Activated naive CD4-positive, alpha-beta T cell treated with anti-CD3 and anti-CD28 coated beads, Interleukin-2, amount 50 U/mL, for 16 hours (primary cell): ENCODE results near the gene ZFYVE28.

ENCODE experiments used
- DNase-seq: peaks from one replicate; pipeline ENCODE4 v3.0.0-alpha.2; 2020

ZFYVE28 gene

DNA sequence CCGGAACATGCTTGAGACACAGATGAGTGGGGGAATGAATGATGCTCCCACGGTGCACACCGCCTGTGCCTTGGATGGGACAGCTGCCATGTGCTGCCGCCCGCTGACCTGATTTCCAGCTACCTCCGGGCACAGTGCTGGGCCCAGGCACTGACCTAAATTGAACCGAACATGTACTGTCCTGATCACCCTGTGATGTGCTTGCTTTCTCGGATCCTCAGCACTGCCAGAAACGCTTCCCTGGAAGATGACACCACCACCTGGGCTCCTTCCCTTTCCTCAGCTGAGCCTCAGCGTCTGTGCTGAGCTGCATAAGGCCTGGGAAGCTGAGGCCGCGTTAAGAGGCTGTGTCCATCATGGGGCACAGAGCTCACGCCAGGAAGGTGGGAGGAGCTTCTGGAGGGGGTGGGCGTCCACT lies 117.2 kb downstream of the ZFYVE28 start:
- DNase-seq, result no peak

GRCh38 chr4:2300431-2301224 lies 117.8 kb downstream of the ZFYVE28 start:
- DNase-seq, result no peak

GRCh38 chr4:2299794-2300193 lies 118.7 kb downstream of the ZFYVE28 start:
- DNase-seq, result no peak

DNA sequence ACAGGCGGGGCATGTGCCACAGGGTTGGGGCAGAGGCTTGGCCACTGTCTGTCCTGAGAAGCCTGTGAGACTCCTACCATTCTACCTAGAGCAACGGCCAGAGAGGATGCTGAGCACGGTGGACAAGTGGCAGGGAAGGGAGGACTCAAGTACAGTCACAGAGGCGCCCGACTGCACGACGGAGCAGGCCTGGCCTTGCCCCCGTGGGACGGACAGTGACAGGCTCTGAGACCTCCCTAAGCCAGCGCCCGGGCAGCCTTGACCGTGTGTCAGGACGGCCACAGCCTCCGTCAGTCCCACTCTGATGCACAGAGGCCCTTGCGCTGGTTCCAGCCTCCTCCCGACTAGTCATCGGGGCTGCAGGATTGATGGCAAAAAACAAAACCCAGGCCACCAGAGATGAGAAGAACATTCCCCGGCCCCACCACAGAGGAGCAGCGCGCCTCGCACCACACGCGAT lies 119.9 kb downstream of the ZFYVE28 start:
- no peak for DNase-seq

GRCh38 chr4:2297606-2298531 lies 120.6 kb downstream of the ZFYVE28 start:
- no peak for DNase-seq

DNA sequence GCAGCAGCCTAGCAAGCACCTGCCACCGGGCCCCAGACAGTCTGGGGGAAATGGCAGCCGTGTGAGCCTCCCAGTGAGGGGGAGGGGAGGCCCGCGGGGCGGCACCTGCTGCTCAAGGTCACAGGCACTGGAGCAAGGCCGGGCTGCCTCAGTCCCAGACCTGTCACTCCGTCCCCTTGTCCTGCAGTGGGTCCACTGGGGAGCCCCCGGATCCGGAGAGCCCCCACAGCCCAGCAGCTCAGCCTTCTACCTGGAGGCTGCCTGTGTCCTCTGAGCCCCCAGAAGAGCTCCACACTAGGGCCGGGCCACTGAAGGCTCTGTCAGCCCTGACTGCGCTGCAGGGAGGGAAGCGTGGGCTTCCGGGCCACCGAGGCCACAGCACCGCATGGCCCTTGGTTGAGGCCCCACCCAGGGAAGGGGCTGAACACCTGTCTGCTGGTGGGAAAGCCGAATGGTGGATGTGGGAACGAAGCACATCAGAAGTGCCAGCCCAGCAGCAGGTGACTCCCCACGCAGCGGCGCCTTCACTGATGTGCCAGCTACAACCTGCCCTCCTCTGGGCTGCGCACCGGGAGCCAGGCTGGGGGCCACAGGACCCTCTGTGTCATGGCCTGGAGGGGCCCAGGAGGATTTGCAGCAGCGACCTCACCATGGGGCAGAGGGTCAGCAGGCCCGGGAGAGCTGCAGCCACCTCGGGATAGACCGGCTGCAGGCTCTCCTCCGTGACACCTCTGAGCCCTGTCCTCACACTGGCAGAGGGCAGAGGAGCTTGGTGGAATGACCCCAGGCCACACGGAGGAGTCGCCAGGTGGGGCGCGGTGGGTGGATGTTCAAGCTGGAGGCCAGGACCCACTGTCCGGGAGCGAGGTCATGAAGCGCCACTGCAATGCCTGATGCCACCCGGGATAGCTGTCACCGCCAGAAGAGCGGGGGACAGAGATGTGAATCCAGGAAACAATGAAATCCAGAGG lies 121.5 kb downstream of the ZFYVE28 start:
- DNase-seq, result no peak

- DNase-seq, result no peak
Measured at GRCh38 chr4:2295900-2296442, 122.5 kb downstream of the ZFYVE28 start.

- no peak for DNase-seq
Measured at GRCh38 chr4:2295500-2295899, 122.9 kb downstream of the ZFYVE28 start.

GRCh38 chr4:2292646-2293108 lies 125.8 kb downstream of the ZFYVE28 start:
- no peak for DNase-seq

DNA sequence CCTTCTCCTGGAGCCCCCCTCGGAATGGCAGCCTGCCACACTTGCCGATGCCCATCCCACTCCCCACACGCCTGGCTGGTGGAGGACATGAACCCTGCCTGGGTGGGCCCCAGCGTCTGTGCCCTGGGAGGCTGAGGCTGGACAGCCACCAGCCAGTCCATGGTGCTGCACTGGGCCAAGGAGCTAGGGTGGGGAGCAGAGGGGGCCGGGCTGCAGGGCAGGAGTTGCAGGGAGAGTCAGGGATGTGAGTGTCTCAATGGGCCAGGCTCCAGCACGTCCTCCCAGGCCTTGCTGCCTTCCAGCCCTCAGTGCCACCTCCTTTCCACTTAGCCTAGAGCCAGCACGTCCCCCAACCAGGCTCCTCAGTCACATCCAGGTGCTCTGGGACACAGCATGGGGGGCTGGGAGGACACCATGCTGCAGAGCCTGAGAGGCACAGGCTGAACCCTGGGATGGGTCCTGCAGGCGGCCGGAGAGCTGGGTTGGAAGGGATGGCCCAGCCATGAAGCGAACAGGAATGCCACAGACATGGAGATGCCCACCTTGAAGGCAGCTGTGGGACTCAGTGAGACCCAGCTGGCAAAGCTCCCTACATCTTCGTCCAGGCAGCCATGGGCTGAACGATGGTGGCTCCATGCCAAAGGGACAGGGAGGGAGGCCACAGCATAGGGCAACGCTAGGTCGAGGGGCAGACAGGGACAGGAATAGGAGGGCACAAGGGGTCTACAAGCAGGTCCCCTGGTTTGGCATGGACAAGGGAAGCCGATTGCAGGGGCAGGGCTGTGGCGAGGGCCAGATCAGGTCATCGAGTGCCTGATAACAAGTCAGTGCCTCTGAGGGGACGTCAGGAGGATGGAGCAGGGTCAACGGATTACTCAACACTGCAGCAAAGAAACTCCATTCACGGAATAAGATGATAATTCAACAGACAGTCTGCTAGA lies 126.5 kb downstream of the ZFYVE28 start:
- no peak for DNase-seq

DNA sequence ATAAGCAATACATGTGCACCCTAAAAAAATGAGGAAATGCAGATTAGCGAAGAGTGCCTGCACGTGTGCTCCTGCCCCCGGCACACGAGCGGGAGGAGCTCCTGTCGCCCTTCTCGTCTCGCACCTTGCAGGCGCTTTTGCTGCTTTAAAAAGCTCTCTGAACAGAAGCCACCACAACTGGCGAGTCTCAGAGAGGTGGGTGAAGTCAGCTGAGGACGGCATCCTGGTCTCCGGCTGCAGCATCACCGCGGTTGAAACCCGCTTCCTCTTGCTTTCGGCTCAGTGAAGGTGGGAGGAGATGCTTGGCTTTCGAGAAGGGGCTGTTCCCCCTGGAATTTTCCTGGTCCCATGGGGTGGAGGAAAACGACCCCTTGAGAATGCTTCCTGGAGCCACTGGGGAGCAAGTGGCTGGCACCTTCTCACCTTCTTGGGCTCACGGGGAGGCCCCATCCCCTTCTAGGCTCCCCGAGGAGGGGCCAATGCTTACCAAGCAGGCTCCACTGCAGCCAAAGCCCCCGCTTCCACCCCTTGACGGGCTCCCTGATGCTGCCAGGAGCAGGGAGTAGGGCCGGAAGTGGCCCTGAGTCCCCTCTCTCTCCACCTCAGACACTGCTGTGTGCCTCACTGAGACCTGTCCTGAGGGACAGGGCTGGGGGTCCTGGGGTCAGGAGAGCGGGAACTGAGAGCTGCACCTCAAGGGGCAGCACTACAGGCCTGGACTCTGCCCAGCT lies 127.3 kb downstream of the ZFYVE28 start:
- peak; percentile 47 for DNase-seq

GRCh38 chr4:2290488-2290887 lies 128.0 kb downstream of the ZFYVE28 start:
- DNase-seq, result no peak

DNA sequence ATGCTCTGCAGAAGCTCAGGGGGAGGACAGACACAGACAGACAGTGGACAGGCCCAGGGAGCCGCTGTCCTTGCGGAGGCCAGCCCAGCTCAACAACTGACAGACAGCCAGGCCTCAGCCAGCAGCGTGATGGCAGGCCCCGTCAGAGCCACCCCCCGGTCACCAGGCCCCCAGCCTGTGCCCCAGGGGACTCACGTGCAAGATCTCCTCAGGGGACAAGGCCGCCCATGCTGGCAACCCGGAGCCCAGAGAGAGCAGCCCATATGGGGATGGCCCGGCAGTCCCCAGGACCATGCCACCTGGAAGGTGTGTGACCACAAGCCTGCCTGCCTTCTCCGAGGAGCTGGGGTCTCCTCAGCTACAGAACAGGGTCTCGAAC lies 128.5 kb downstream of the ZFYVE28 start:
- DNase-seq, result no peak

- no peak for DNase-seq
Measured at GRCh38 chr4:2289311-2289954, 129.0 kb downstream of the ZFYVE28 start.

GRCh38 chr4:2288051-2288541 lies 130.3 kb downstream of the ZFYVE28 start:
- DNase-seq, result no peak

GRCh38 chr4:2287594-2287915 lies 130.9 kb downstream of the ZFYVE28 start:
- no peak for DNase-seq

DNA sequence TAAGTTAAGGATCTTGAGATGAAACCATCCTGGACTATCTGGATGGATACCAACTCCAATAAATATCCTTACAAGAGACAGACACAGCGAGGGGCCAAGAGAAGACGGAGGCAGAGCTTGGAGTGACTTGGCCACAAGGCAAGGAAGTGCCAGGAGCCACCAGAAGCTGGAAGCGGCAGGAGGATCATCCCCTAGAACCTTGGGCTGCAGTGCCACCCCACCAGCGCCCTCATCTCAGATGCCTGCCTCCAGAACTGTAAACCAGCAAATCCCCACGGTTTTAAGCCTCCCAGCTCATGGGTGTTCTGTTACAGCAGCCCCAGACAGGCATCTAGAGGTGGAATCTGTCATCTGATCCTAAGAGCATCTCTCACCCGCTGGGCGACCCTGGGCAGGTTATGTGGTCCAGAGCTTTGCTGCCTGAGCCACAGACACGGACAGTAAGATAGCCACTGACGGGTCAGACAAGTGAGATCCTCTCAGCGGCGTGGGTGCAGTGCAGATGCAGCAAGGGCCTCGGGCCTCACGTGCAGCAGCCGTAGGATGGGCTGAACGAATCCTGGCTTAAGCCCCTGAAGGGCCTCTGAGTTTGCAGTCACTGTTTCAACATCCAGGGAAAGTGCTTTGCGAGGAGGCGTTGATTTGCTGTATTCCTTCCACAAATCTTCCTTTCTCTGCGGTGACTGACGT lies 131.4 kb downstream of the ZFYVE28 start:
- DNase-seq, result no peak

DNA sequence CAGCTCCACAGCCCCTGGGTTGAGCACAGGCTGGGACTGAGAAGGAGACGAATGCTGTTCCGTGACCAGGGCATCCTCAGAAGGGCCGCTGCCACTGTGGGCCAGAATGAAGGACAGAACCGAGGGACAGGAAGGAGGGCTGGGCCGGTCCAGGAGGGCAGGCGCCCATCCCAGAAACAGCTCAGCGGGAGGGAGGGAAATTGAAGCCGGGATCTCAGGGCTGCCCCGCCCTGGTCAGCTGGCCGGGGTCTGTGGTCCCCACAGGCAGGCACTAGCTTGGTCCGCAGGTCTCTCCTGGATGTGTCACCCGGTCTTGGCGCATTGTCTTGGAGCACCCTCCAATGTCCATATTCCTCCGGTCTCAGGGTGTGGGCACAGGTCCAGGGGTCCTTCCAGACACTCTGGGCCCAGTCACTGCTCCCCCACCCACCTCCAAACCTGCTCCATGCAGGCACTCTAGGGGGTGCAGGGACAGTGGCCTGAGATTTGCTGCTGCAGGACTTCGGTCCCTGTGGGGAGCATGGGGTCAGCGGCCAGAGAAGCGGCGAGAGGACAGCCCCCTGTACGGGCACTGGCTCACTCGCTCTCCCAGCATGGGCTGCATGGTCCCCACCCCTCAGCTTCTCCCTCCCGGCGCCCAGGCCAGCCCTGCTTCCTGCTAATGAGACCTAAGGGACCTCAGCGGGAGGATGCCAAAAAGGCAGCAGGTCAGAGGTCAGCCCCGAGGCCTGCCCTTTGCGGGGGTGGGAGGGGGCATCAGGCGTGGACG lies 132.6 kb downstream of the ZFYVE28 start:
- peak; percentile 8 for DNase-seq
